NCI-H748 (cell line): ENCODE measurements around the gene SHROOM4.

Source experiments
- DNase-seq: peaks from one replicate; lab custom pipeline; 2025; ENCODE audit not compliant: unreplicated experiment; lab: John Stamatoyannopoulos, UW

Gene SHROOM4

GRCh38 chrX:50787099-50787498, 26.9 kb downstream of the SHROOM4 start:
- no peak for DNase-seq

- DNase-seq = no peak
Observed at GRCh38 chrX:50780144-50780543, 33.9 kb downstream of the SHROOM4 start.

DNA sequence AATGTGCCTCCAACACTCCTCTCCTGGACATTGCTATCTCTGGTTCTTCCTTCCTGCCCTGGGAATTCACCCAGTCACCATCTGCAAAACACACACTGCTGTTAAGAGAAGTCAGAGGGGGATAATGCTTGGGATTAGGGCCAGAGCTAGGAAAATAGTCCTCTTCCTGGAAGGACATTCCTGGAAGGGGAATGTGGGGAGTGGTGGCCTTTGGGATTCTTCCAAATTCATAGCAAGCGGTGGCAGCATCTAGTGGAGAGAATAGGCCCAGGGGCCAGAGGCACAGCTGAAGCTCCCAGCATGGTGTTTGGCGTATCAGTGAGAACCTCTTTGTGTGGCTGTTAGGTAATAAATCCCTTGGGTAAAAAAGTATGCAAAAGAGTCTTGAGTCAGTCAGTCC, 34.3 kb downstream of the SHROOM4 start:
- DNase-seq = no peak

DNA sequence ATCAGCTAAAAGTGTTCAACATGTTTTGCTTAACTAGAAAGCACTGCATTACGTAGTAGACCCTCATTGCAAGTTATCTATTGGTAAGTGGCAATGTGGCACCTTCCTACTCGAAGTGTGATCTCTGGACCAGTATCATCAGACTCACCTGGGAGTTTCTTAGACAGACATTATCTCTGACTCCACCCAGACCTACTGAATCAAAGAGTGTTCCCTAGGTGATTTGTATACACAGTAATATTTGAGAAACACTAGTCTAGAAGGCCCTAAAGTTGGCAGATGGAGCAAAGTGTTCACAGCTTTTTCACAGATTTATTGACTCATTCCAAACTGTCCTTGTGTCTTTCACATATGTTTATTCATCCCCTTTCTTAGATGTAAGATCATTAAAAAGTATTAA, 35.7 kb downstream of the SHROOM4 start:
- DNase-seq = no peak

DNA sequence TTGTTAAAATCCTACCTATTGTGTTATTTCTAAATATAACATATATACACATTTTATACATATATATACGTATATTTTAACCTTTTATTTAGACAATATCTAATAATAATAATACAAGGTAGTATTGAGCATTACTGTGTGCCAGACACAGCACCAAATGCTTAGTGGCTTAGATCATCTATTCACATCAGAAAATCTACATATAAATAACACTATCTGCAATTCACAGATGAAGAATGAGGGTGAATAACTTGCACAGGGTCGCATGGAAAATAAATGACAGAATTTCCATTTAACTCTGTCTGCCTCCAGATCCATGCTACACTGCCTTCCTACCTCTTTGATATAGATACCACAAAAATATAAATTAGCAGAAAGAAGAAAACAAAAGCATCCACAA, 37.7 kb downstream of the SHROOM4 start:
- no peak for DNase-seq

DNA sequence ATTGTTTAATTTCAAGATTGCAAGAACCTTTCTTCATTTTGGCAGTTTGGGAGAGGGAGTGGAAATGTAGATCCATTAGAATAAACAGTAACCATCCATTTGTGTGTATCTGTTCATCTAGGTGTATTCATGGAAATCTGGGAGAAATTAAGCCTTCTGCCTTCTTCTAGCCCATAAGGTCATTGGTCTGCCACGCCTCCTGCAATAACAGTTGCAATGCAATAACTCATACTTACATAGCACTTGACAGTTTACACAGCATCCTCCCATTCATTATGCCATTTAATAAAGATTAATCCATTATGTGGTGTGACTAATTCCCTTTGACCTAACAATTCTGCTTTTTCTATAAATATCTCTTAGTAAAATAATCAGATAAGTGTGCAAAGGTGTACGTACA, 42.6 kb downstream of the SHROOM4 start:
- no peak for DNase-seq

- DNase-seq = no peak
Observed at GRCh38 chrX:50770702-50771101, 43.3 kb downstream of the SHROOM4 start.

- no peak for DNase-seq
Observed at GRCh38 chrX:50769389-50770063, 44.5 kb downstream of the SHROOM4 start.

DNA sequence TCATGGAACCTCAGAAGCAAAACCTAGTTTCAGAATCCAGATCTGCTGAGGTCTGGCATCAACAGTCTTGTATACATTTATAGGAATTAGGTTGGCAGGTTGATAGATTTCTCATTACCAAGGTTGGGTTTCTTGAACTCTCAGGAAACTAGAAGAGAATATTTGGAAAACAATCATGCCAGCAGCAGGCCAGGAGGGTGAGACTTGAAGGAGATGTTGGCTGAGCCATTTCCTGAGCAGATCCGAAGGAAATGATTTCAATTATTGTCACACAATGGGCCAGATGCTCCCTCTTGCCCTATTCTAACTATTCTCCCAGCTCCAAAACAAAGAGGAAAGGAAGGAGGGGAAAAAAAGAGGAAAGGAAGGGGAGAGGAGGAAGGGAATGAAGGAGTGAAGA, 45.2 kb downstream of the SHROOM4 start:
- no peak for DNase-seq

DNA sequence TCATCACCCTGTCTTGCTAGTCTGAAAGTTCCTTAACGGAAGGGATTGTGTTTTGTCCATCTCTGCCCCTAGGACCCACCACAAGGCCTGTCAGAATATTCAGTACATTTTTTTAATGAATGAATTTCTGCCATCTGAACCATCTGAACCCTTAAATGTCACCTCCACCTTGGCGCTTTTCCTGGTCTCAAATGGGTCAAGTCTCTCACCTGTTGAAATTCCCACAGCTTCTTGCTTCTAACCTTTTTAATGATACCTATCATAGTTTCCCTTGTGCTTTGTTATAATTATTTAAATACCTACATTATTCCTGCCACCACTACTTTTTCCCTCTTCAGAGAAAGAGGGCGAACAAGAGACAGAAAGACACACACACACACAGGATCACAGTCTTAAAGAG, 48.0 kb downstream of the SHROOM4 start:
- DNase-seq = no peak

DNA sequence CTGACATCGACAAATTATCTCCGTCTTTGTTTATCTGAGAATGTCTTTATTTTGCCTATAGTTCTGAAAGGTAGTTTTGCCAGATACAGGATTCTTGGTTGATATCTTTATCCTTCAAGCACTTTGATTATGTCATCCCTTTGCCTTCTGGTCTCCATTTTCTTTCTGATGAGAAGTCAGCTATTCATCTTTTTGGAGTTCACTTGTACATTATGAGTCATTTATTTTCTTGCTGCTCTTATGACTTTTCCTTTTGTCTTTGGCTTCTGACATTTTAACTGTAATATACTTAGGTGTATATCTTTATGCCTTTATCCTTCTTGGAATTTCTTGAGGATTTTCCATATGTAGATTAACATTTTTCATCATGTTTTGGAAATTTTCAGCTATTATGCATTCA, 51.4 kb downstream of the SHROOM4 start:
- no peak for DNase-seq

DNA sequence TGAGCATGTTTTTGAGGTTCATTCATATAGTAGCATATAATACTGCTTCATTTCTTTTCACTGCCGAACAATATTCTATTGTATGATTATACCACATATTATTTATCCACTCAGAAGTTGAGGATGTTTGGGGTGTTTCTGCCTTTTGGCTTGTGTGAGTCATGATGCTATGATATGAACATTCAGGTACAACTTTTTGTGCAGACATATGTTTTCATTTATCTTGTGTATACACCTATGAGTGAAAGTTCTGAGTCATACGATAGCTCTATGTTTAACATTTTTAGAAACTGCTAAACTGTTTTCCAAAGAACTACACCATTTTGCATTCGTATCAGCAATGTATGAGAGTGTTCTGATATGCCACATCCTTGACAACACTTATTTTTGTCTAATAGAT, 57.7 kb downstream of the SHROOM4 start:
- no peak for DNase-seq

GRCh38 chrX:50751091-50751490, 62.9 kb downstream of the SHROOM4 start:
- no peak for DNase-seq

DNA sequence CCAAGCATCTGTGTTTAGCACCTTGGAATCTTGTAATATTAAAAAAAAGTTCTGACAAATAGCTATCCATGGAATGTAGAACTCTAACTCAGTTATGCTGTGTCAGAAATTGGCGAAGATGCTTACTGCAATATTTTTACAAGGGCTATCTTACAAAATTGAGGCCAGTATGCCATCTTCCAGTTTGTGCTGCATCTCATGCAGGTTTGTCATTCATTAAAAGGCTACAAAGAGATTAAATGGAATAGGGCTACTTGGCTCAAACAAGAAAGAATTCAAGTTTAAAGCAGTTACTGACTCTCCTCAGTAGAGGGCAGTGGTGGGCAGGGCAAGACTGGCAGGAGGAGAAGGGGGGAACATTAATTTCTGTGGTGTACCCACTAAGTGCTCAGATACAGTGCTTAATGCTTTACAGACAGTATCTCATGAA, 66.5 kb downstream of the SHROOM4 start:
- no peak for DNase-seq

DNA sequence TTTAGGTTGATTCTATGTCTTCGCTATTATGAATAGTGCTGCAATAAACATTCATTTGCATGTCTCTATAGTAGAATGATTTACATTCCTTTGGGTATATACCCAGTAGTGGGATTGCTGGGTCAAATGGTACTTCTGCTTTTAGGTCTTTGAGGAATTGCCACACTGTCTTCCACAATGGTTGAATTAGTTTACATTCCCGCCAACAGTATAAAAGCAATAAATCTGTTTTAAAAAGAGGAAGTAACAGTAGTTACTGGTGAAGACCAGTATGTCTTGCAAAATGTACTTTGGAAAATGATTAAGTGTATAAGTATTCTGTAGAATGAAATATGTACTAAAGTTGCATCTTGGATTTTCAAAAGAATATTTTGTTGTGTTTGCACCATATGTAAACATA, 77.3 kb downstream of the SHROOM4 start:
- DNase-seq = no peak

- no peak for DNase-seq
Observed at GRCh38 chrX:50726296-50726695, 87.7 kb downstream of the SHROOM4 start.

- no peak for DNase-seq
Observed at GRCh38 chrX:50725310-50725709, 88.7 kb downstream of the SHROOM4 start.

GRCh38 chrX:50723006-50723405, 91.0 kb downstream of the SHROOM4 start:
- DNase-seq = no peak

- no peak for DNase-seq
Observed at GRCh38 chrX:50721764-50722521, 92.1 kb downstream of the SHROOM4 start.

GRCh38 chrX:50719614-50720013, 94.4 kb downstream of the SHROOM4 start:
- no peak for DNase-seq

- DNase-seq = no peak
Observed at GRCh38 chrX:50718776-50719175, 95.2 kb downstream of the SHROOM4 start.

DNA sequence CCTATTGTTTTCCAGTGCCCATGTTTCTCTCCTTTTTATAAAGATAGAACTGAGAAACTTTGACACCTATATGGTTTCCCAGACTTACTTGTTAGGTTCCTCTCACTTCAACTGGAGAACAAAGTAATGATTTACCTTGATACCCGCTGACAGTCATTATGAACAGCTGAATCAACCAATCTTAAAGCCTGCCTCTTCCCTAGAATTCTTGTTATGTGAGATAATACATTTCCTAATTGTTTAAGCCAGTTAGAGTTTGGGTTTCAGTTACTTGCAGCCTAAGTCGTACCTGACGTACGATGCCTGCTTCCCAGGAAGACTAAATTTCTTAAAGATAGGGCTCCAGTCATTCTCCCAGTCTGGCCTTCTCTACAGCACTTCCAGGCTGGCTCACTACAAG, 97.3 kb downstream of the SHROOM4 start:
- DNase-seq = no peak

- DNase-seq = no peak
Observed at GRCh38 chrX:50712777-50713176, 101.2 kb downstream of the SHROOM4 start.
